ENCODE measurements around the gene PTPRG. TPM values are rescaled to one million over a fixed set of nuclear protein-coding genes. Genes with fewer than 3 reads are reported as not detected.

PTPRG gene
- total and polyA plus RNA-seq, 2 experiments from 2014 or later, result 24.4 to 131 TPM

GRCh38 chr3:62332835-62333244 lies 771.5 kb downstream of the PTPRG start:
- ATAC-seq, result no peak
- Mint-ChIP-seq H3K36me3 (ENCODE audit: low read depth) (no peaks in the 10 kb centered on the region), H3K9me3 (no peaks in the 10 kb centered on the region), H3K27me3 (ENCODE audit: insufficient read depth, low read depth, poor library complexity) (no peaks in the 10 kb centered on the region), H3K27ac (no peak overlapping the region), H3K4me3 (no peak overlapping the region), H3K4me1 (peaks cover 20% of the 10 kb centered on the region)
- H3K79me2 ChIP-seq (replicated peaks; ENCODE audit: insufficient read depth), result no peaks in the 10 kb centered on the region
- H3K4me2 ChIP-seq, result no peak overlapping the region
- H3K4me3 ChIP-seq, result no peak overlapping the region
- no peaks in the 10 kb centered on the region for H4K20me1 ChIP-seq (replicated peaks; ENCODE audit: insufficient read depth)
- H3K27ac ChIP-seq (ENCODE audit: low read depth), result no peak overlapping the region
- H3K9me2 ChIP-seq (ENCODE audit: insufficient read depth), result no peaks in the 10 kb centered on the region
- no peak overlapping the region for H2AFZ ChIP-seq
- peak; percentile 57 for DNase-seq (ENCODE audit: low spot score)
- TF ChIP-seq EZH2phosphoT487 (IDR thresholded peaks at IDR 0.05; ENCODE audit: unreplicated experiment) (no peak), ZNF331 (CRISPR knock-in tag; IDR thresholded peaks at IDR 0.05; ENCODE audit: low read depth) (no peak), CTCF (conservative IDR thresholded peaks at IDR 0.05; ENCODE audit: low read depth in 2 of 2) (peak in 1 of 2 experiments; percentile 95; a peak in 3 of 4 replicates)
- no peaks in the 10 kb centered on the region for H3K27me3 ChIP-seq (ENCODE audit: insufficient read depth)
- H3K36me3 ChIP-seq (ENCODE audit: insufficient read depth), result no peaks in the 10 kb centered on the region
- H3K4me1 ChIP-seq (ENCODE audit: insufficient read depth), result peaks cover 24% of the 10 kb centered on the region
- no peaks in the 10 kb centered on the region for H3F3A ChIP-seq (replicated peaks; ENCODE audit: low read depth)

GRCh38 chr3:62335196-62335595 lies 773.8 kb downstream of the PTPRG start:
- TF ChIP-seq EZH2 (IDR thresholded peaks at IDR 0.05; ENCODE audit: low read depth, unreplicated experiment) (no peak), POLR2AphosphoS5 (IDR thresholded peaks at IDR 0.05; ENCODE audit: low read depth) (no peak), STAT1 (IDR thresholded peaks at IDR 0.05; ENCODE audit: unreplicated experiment) (no peak), JUNB (IDR thresholded peaks at IDR 0.05; ENCODE audit: unreplicated experiment) (no peak)
- TF ChIP-seq, protein P1, sequence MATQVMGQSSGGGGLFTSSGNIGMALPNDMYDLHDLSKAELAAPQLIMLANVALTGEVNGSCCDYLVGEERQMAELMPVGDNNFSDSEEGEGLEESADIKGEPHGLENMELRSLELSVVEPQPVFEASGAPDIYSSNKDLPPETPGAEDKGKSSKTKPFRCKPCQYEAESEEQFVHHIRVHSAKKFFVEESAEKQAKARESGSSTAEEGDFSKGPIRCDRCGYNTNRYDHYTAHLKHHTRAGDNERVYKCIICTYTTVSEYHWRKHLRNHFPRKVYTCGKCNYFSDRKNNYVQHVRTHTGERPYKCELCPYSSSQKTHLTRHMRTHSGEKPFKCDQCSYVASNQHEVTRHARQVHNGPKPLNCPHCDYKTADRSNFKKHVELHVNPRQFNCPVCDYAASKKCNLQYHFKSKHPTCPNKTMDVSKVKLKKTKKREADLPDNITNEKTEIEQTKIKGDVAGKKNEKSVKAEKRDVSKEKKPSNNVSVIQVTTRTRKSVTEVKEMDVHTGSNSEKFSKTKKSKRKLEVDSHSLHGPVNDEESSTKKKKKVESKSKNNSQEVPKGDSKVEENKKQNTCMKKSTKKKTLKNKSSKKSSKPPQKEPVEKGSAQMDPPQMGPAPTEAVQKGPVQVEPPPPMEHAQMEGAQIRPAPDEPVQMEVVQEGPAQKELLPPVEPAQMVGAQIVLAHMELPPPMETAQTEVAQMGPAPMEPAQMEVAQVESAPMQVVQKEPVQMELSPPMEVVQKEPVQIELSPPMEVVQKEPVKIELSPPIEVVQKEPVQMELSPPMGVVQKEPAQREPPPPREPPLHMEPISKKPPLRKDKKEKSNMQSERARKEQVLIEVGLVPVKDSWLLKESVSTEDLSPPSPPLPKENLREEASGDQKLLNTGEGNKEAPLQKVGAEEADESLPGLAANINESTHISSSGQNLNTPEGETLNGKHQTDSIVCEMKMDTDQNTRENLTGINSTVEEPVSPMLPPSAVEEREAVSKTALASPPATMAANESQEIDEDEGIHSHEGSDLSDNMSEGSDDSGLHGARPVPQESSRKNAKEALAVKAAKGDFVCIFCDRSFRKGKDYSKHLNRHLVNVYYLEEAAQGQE (IDR thresholded peaks at IDR 0.05; ENCODE audit: unreplicated experiment), result no peak
- ATAC-seq (no peak), DNase-seq (ENCODE audit: low spot score) (no peak)
- peaks cover 20% of the 10 kb centered on the region for H3K4me1 Mint-ChIP-seq
- H3K27ac Mint-ChIP-seq, result no peak overlapping the region
- H3K9me3 Mint-ChIP-seq, result no peaks in the 10 kb centered on the region
- Histone ChIP-seq H3F3A (replicated peaks; ENCODE audit: low read depth) (no peaks in the 10 kb centered on the region), H4K20me1 (replicated peaks; ENCODE audit: insufficient read depth) (no peaks in the 10 kb centered on the region), H3K36me3 (ENCODE audit: insufficient read depth) (no peaks in the 10 kb centered on the region), H3K4me1 (ENCODE audit: insufficient read depth) (peaks cover 24% of the 10 kb centered on the region), H3K27me3 (ENCODE audit: insufficient read depth) (no peaks in the 10 kb centered on the region), H3K9me2 (ENCODE audit: insufficient read depth) (no peaks in the 10 kb centered on the region; the same call in 1 of the 2 replicates), H3K79me2 (replicated peaks; ENCODE audit: insufficient read depth) (no peaks in the 10 kb centered on the region), H3K4me3 (no peak overlapping the region; the same call in 1 of the 2 replicates), H2AFZ (no peak overlapping the region), H3K27ac (ENCODE audit: low read depth) (no peak overlapping the region), H3K4me2 (peak overlapping the region; percentile 27)
- H3K4me3 Mint-ChIP-seq, result no peak overlapping the region
- H3K27me3 Mint-ChIP-seq (ENCODE audit: insufficient read depth, low read depth, poor library complexity), result no peaks in the 10 kb centered on the region
- no peaks in the 10 kb centered on the region for H3K36me3 Mint-ChIP-seq (ENCODE audit: low read depth)

All from GM23338 (cell line).